ENCODE measurements around the gene SLC36A1.

The SLC36A1 gene

GRCh38 chr5:151465476-151465875, 18.1 kb downstream of the SLC36A1 start:
- no peaks in the 10 kb centered on the region for H3K27me3 ChIP-seq (ENCODE audit: control insufficient read depth in 1 of 2, insufficient read depth in 2 of 2, low read length in 2 of 2)
- H3K4me3 ChIP-seq (ENCODE audit: low read depth in 1 of 2, low read length in 2 of 2) = no peak overlapping the region
- peaks cover 36 to 53% of the 10 kb centered on the region in 2 donors for H3K36me3 ChIP-seq (ENCODE audit: control insufficient read depth in 1 of 2, insufficient read depth in 2 of 2, low read length in 2 of 2)
- no peak overlapping the region for H3K27ac ChIP-seq (ENCODE audit: low read depth, low read length)
- no peaks in the 10 kb centered on the region for H3K4me1 ChIP-seq (ENCODE audit: control insufficient read depth in 1 of 2, insufficient read depth in 2 of 2, low read length in 2 of 2)
- no peaks in the 10 kb centered on the region for H3K9me3 ChIP-seq (ENCODE audit: control insufficient read depth in 1 of 2, low read length in 2 of 2)
- H3K9ac ChIP-seq (ENCODE audit: low read depth in 1 of 2, low read length in 2 of 2) = no peak overlapping the region

DNA sequence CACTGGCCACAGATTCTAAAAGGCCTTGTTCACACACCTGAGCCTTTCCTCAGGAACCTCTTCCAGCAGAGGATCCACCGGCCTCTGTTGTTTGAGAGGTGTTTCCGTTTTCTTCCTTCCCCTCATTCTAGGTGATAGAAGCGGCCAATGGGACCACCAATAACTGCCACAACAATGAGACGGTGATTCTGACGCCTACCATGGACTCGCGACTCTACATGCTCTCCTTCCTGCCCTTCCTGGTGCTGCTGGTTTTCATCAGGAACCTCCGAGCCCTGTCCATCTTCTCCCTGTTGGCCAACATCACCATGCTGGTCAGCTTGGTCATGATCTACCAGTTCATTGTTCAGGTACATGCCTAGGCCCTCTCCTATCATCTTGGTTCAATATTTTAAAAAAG, 20.2 kb downstream of the SLC36A1 start:
- Histone ChIP-seq H3K4me3 (ENCODE audit: low read depth in 1 of 2, low read length in 2 of 2) (no peak overlapping the region), H3K36me3 (ENCODE audit: control insufficient read depth in 1 of 2, insufficient read depth in 2 of 2, low read length in 2 of 2) (peaks cover 37 to 67% of the 10 kb centered on the region in 2 donors), H3K4me1 (ENCODE audit: control insufficient read depth in 1 of 2, insufficient read depth in 2 of 2, low read length in 2 of 2) (no peaks in the 10 kb centered on the region), H3K9me3 (ENCODE audit: control insufficient read depth in 1 of 2, low read length in 2 of 2) (no peaks in the 10 kb centered on the region), H3K27ac (ENCODE audit: low read depth, low read length) (no peak overlapping the region), H3K9ac (ENCODE audit: low read depth in 1 of 2, low read length in 2 of 2) (no peak overlapping the region), H3K27me3 (ENCODE audit: control insufficient read depth in 1 of 2, insufficient read depth in 2 of 2, low read length in 2 of 2) (no peaks in the 10 kb centered on the region)

DNA sequence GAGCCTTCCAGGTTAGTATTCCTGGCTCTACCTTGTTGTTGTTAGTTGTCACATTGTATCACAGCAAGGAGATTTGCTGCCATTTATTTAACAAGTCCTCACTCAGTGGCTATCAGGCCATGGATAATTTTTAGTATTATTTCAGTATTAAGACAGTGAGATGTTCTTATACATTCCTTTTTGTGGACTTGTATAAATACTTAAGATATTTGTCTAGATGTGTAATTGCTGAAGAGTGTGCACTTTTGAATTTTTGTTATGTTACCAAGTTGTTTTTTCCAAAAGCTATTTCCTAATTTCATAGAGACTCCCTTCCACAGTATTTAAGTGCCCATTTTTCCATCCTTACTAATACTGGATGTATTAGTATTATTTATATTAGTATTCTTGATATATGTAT, 22.0 kb downstream of the SLC36A1 start:
- H3K27me3 ChIP-seq (ENCODE audit: control insufficient read depth in 1 of 2, insufficient read depth in 2 of 2, low read length in 2 of 2) = no peaks in the 10 kb centered on the region
- peaks cover 29 to 70% of the 10 kb centered on the region in 2 donors for H3K36me3 ChIP-seq (ENCODE audit: control insufficient read depth in 1 of 2, insufficient read depth in 2 of 2, low read length in 2 of 2)
- no peak overlapping the region for H3K27ac ChIP-seq (ENCODE audit: low read depth, low read length)
- H3K4me1 ChIP-seq (ENCODE audit: control insufficient read depth in 1 of 2, insufficient read depth in 2 of 2, low read length in 2 of 2) = no peaks in the 10 kb centered on the region
- H3K4me3 ChIP-seq (ENCODE audit: low read depth in 1 of 2, low read length in 2 of 2) = no peak overlapping the region
- no peaks in the 10 kb centered on the region for H3K9me3 ChIP-seq (ENCODE audit: control insufficient read depth in 1 of 2, low read length in 2 of 2)
- no peak overlapping the region for H3K9ac ChIP-seq (ENCODE audit: low read depth in 1 of 2, low read length in 2 of 2)

DNA sequence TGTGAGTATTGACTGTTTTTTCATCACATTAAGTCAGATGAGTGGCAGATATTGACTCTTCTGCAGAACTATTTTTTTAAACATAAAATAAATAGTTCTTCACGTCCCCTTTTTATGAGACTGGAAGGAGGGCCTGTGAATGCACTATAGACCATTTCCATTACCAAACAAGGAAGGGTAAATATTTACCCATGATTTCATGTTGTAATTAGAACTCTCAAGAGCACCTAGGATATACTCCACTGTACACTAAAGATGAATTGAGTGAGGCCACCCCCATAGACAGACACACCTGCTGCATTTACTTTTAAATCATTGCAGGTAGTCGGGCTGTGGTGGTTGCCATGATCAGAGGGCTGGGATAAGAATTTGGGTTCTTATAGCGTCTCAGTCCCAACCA, 22.6 kb downstream of the SLC36A1 start:
- H3K4me3 ChIP-seq (ENCODE audit: low read depth in 1 of 2, low read length in 2 of 2) = no peak overlapping the region
- no peak overlapping the region for H3K27ac ChIP-seq (ENCODE audit: low read depth, low read length)
- H3K4me1 ChIP-seq (ENCODE audit: control insufficient read depth in 1 of 2, insufficient read depth in 2 of 2, low read length in 2 of 2) = no peaks in the 10 kb centered on the region
- H3K9ac ChIP-seq (ENCODE audit: low read depth in 1 of 2, low read length in 2 of 2) = no peak overlapping the region
- H3K27me3 ChIP-seq (ENCODE audit: control insufficient read depth in 1 of 2, insufficient read depth in 2 of 2, low read length in 2 of 2) = no peaks in the 10 kb centered on the region
- peaks cover 23 to 70% of the 10 kb centered on the region in 2 donors for H3K36me3 ChIP-seq (ENCODE audit: control insufficient read depth in 1 of 2, insufficient read depth in 2 of 2, low read length in 2 of 2)
- H3K9me3 ChIP-seq (ENCODE audit: control insufficient read depth in 1 of 2, low read length in 2 of 2) = no peaks in the 10 kb centered on the region

DNA sequence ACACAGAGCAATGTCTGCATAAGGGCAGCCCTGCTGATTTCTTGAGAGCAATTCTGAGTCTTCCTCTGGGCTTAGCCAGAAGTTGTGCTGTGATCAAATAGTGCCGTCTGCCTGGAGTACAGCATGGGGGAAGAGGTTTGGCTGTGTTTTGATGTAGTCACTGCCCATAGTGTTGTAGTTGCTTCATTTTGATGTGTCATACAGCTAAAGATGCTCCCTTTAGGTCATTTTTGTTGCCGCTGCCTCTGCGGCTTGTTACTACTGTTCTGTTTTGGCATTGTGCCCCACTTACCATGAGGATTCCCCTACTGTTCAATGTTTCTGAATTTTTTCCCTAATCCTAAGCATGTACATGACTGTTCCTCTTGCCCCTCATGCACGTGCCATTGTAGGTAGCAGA, 23.0 kb downstream of the SLC36A1 start:
- no peaks in the 10 kb centered on the region for H3K4me1 ChIP-seq (ENCODE audit: control insufficient read depth in 1 of 2, insufficient read depth in 2 of 2, low read length in 2 of 2)
- H3K4me3 ChIP-seq (ENCODE audit: low read depth in 1 of 2, low read length in 2 of 2) = no peak overlapping the region
- H3K9ac ChIP-seq (ENCODE audit: low read depth in 1 of 2, low read length in 2 of 2) = no peak overlapping the region
- H3K27me3 ChIP-seq (ENCODE audit: control insufficient read depth in 1 of 2, insufficient read depth in 2 of 2, low read length in 2 of 2) = no peaks in the 10 kb centered on the region
- no peaks in the 10 kb centered on the region for H3K9me3 ChIP-seq (ENCODE audit: control insufficient read depth in 1 of 2, low read length in 2 of 2)
- peaks cover 19 to 70% of the 10 kb centered on the region in 2 donors for H3K36me3 ChIP-seq (ENCODE audit: control insufficient read depth in 1 of 2, insufficient read depth in 2 of 2, low read length in 2 of 2)
- H3K27ac ChIP-seq (ENCODE audit: low read depth, low read length) = no peak overlapping the region

DNA sequence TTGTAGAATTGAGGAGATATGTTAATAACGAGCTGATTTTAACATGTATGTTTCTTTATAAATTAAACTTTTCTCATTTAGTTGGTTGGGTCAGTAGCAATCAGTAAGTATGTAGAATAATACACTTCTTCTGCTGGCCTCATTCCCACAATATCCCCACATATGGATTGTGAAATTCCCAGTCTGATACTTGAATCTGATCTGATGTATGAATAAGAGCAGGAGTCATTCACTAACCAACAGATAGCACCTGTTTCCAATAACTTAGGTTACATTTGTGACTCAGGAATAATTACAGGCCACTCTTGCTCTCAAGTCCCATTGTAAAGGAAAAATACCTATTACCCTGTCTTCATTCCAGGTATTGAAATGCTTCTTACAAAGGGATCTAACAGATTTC, 23.9 kb downstream of the SLC36A1 start:
- H3K27ac ChIP-seq (ENCODE audit: low read depth, low read length) = no peak overlapping the region
- H3K36me3 ChIP-seq (ENCODE audit: control insufficient read depth in 1 of 2, insufficient read depth in 2 of 2, low read length in 2 of 2) = peaks cover 18 to 71% of the 10 kb centered on the region in 2 donors
- no peak overlapping the region for H3K9ac ChIP-seq (ENCODE audit: low read depth in 1 of 2, low read length in 2 of 2)

DNA sequence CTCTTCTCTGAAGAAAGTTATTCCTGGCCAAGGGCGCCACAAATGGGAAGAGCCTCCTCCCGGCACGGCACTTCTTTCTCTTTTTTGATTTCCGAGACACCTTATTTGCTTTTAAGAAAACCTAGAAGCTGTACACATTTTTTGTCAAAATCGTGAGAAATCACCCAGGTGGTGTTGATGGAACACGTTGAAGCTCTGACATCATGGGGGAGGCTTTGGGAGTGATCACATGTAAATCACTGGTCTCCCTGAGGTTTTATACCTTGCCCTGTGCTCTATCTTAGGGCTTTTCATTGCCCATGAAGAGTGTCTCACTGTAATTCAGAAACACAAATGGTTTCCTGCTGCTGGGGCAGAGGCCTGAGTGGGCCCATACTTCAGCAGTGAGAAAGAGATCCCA, 27.4 kb downstream of the SLC36A1 start:
- Histone ChIP-seq H3K9ac (ENCODE audit: low read depth in 1 of 2, low read length in 2 of 2) (no peak overlapping the region), H3K4me3 (ENCODE audit: low read depth in 1 of 2, low read length in 2 of 2) (no peak overlapping the region), H3K36me3 (ENCODE audit: control insufficient read depth in 1 of 2, insufficient read depth in 2 of 2, low read length in 2 of 2) (peaks cover 35 to 78% of the 10 kb centered on the region in 2 donors), H3K4me1 (ENCODE audit: control insufficient read depth in 1 of 2, insufficient read depth in 2 of 2, low read length in 2 of 2) (no peaks in the 10 kb centered on the region), H3K27ac (ENCODE audit: low read depth, low read length) (no peak overlapping the region), H3K27me3 (ENCODE audit: control insufficient read depth in 1 of 2, insufficient read depth in 2 of 2, low read length in 2 of 2) (no peaks in the 10 kb centered on the region), H3K9me3 (ENCODE audit: control insufficient read depth in 1 of 2, low read length in 2 of 2) (no peaks in the 10 kb centered on the region)

More for the DNA sequence above, 23.9 kb downstream of the SLC36A1 start:
- H3K9me3 ChIP-seq (ENCODE audit: control insufficient read depth in 1 of 2, low read length in 2 of 2) = no peaks in the 10 kb centered on the region
- H3K4me1 ChIP-seq (ENCODE audit: control insufficient read depth in 1 of 2, insufficient read depth in 2 of 2, low read length in 2 of 2) = no peaks in the 10 kb centered on the region
- no peaks in the 10 kb centered on the region for H3K27me3 ChIP-seq (ENCODE audit: control insufficient read depth in 1 of 2, insufficient read depth in 2 of 2, low read length in 2 of 2)
- no peak overlapping the region for H3K4me3 ChIP-seq (ENCODE audit: low read depth in 1 of 2, low read length in 2 of 2)

GRCh38 chr5:151475388-151475787, 28.0 kb downstream of the SLC36A1 start:
- H3K4me3 ChIP-seq (ENCODE audit: low read depth in 1 of 2, low read length in 2 of 2) = no peak overlapping the region
- no peaks in the 10 kb centered on the region for H3K4me1 ChIP-seq (ENCODE audit: control insufficient read depth in 1 of 2, insufficient read depth in 2 of 2, low read length in 2 of 2)
- no peaks in the 10 kb centered on the region for H3K9me3 ChIP-seq (ENCODE audit: control insufficient read depth in 1 of 2, low read length in 2 of 2)
- H3K27me3 ChIP-seq (ENCODE audit: control insufficient read depth in 1 of 2, insufficient read depth in 2 of 2, low read length in 2 of 2) = no peaks in the 10 kb centered on the region
- H3K27ac ChIP-seq (ENCODE audit: low read depth, low read length) = no peak overlapping the region
- H3K9ac ChIP-seq (ENCODE audit: low read depth in 1 of 2, low read length in 2 of 2) = no peak overlapping the region
- peaks cover 33 to 74% of the 10 kb centered on the region in 2 donors for H3K36me3 ChIP-seq (ENCODE audit: control insufficient read depth in 1 of 2, insufficient read depth in 2 of 2, low read length in 2 of 2)

- no peak overlapping the region for H3K27ac ChIP-seq (ENCODE audit: low read depth, low read length)
- H3K4me1 ChIP-seq (ENCODE audit: control insufficient read depth in 1 of 2, insufficient read depth in 2 of 2, low read length in 2 of 2) = no peaks in the 10 kb centered on the region
- H3K4me3 ChIP-seq (ENCODE audit: low read depth in 1 of 2, low read length in 2 of 2) = no peak overlapping the region
- H3K9me3 ChIP-seq (ENCODE audit: control insufficient read depth in 1 of 2, low read length in 2 of 2) = no peaks in the 10 kb centered on the region
- H3K36me3 ChIP-seq (ENCODE audit: control insufficient read depth in 1 of 2, insufficient read depth in 2 of 2, low read length in 2 of 2) = peaks cover 30 to 75% of the 10 kb centered on the region in 2 donors
- H3K27me3 ChIP-seq (ENCODE audit: control insufficient read depth in 1 of 2, insufficient read depth in 2 of 2, low read length in 2 of 2) = no peaks in the 10 kb centered on the region
- no peak overlapping the region for H3K9ac ChIP-seq (ENCODE audit: low read depth in 1 of 2, low read length in 2 of 2)
Observed at GRCh38 chr5:151476016-151476415, 28.6 kb downstream of the SLC36A1 start.

GRCh38 chr5:151477101-151477500, 29.7 kb downstream of the SLC36A1 start:
- Histone ChIP-seq H3K9me3 (ENCODE audit: control insufficient read depth in 1 of 2, low read length in 2 of 2) (no peaks in the 10 kb centered on the region), H3K36me3 (ENCODE audit: control insufficient read depth in 1 of 2, insufficient read depth in 2 of 2, low read length in 2 of 2) (peaks cover 34 to 71% of the 10 kb centered on the region in 2 donors), H3K27me3 (ENCODE audit: control insufficient read depth in 1 of 2, insufficient read depth in 2 of 2, low read length in 2 of 2) (no peaks in the 10 kb centered on the region), H3K9ac (ENCODE audit: low read depth in 1 of 2, low read length in 2 of 2) (no peak overlapping the region), H3K4me1 (ENCODE audit: control insufficient read depth in 1 of 2, insufficient read depth in 2 of 2, low read length in 2 of 2) (no peaks in the 10 kb centered on the region), H3K27ac (ENCODE audit: low read depth, low read length) (no peak overlapping the region), H3K4me3 (ENCODE audit: low read depth in 1 of 2, low read length in 2 of 2) (no peak overlapping the region)
